H1 (cell line): ENCODE data around the gene RIMS1. TPM values are rescaled to one million over a fixed set of nuclear protein-coding genes. Genes with fewer than 3 reads are reported as not detected.

Source experiments
- CTCF ChIA-PET: fragments of 300-600 bp; sonication (Branson Sonifier 250); formaldehyde crosslinking; loops from one replicate; lab custom pipeline; 2021; ENCODE audit not compliant: partially characterized antibody; lab: Charles Lee
- POLR2A ChIA-PET: fragments of 300-600 bp; sonication (Branson Sonifier 250); formaldehyde crosslinking; loops from one replicate; lab custom pipeline; 2021; ENCODE audit warnings: inconsistent platforms; ENCODE audit not compliant: partially characterized antibody; lab: Charles Lee
- DNase-seq, 2 experiments: peaks; one replicate each; pipeline versions ENCODE4 v3.0.0 to v3.0.0-alpha.2; 2010 to 2022; ENCODE audit warnings: low spot score in 2 of 2, low read depth in 1 of 2, mixed read lengths in 1 of 2
- FAIRE-seq: peaks from 2 replicates; lab custom pipeline; 2011; peaks lifted over from hg19 to GRCh38; lab: Jason Lieb, UNC
- H2AFZ ChIP-seq: 2 replicates; pipeline ENCODE4 v1.8.1; 2012; ENCODE audit warnings: low read length, inconsistent platforms
- H2AK5ac ChIP-seq: 2 replicates; pipeline ENCODE4 v1.6.1; 2013; ENCODE audit warnings: low read depth, low read length
- H2BK120ac ChIP-seq: replicated peaks from 2 replicates; pipeline ENCODE3; 2013; ENCODE audit warnings: low read depth, low read length, inconsistent platforms
- H2BK12ac ChIP-seq: 2 replicates; pipeline ENCODE4 v1.6.1; 2013; ENCODE audit warnings: low read depth, low read length
- H2BK15ac ChIP-seq: 2 replicates; pipeline ENCODE4 v1.6.1; 2013; ENCODE audit warnings: low read length
- H2BK20ac ChIP-seq: 2 replicates; pipeline ENCODE4 v1.6.1; 2013; ENCODE audit warnings: low read length
- H2BK5ac ChIP-seq: 2 replicates; pipeline ENCODE4 v1.6.1; 2013; ENCODE audit warnings: low read depth, low read length
- H3K14ac ChIP-seq: 2 replicates; pipeline ENCODE4 v1.6.1; 2013; ENCODE audit warnings: inconsistent platforms; ENCODE audit not compliant: insufficient read length
- H3K18ac ChIP-seq: 2 replicates; pipeline ENCODE4 v1.6.1; 2013; ENCODE audit warnings: low read length; ENCODE audit errors: extremely low read depth
- H3K23ac ChIP-seq: 2 replicates; pipeline ENCODE4 v1.6.1; 2013; ENCODE audit warnings: inconsistent platforms; ENCODE audit not compliant: insufficient read length
- H3K23me2 ChIP-seq: 2 replicates; pipeline ENCODE4 v1.6.1; 2013; ENCODE audit warnings: low read depth, low read length
- H3K27ac ChIP-seq: 2 replicates; pipeline ENCODE4 v1.6.1; 2011; ENCODE audit warnings: low read depth, low read length, inconsistent platforms
- H3K27me3 ChIP-seq, 4 experiments: replicated peaks in 1 of 4; 1 replicate in 1 of 4; 2 replicates in 3 of 4; pipeline versions ENCODE4 v1.6.1 to v1.8.1; 2011 to 2013; ENCODE audit warnings: low read length in 3 of 4, mild to moderate bottlenecking in 3 of 4, inconsistent platforms in 2 of 4, mixed read lengths in 2 of 4, moderate library complexity in 1 of 4; ENCODE audit not compliant: control insufficient read depth in 3 of 4, insufficient read depth in 3 of 4; ENCODE audit errors: extremely low read depth in 1 of 4
- H3K36me3 ChIP-seq, 4 experiments: 2 replicates each; pipeline versions ENCODE4 v1.6.1 to v1.8.1; 2011 to 2013; ENCODE audit warnings: mild to moderate bottlenecking in 4 of 4, low read length in 3 of 4, moderate library complexity in 2 of 4, control low read depth in 1 of 4, inconsistent platforms in 1 of 4; ENCODE audit not compliant: insufficient read depth in 4 of 4, control insufficient read depth in 2 of 4
- H3K4ac ChIP-seq: replicated peaks from 2 replicates; pipeline ENCODE3; 2013; ENCODE audit warnings: low read length, low read depth, mixed read lengths, inconsistent platforms; ENCODE audit not compliant: insufficient read length
- H3K4me1 ChIP-seq, 4 experiments: replicated peaks in 1 of 4; 1 replicate in 1 of 4; 2 replicates in 3 of 4; pipeline versions ENCODE4 v1.6.1 to v1.8.1; 2011 to 2013; ENCODE audit warnings: low read length in 3 of 4, inconsistent platforms in 2 of 4, mixed read lengths in 1 of 4; ENCODE audit not compliant: insufficient read depth in 4 of 4, control insufficient read depth in 3 of 4
- H3K4me2 ChIP-seq, 2 experiments: 2 replicates each; pipeline versions ENCODE4 v1.6.1 to v1.8.1; 2011 to 2013; ENCODE audit warnings: low read depth in 2 of 2, low read length in 2 of 2, control low read depth in 1 of 2, inconsistent platforms in 1 of 2, mild to moderate bottlenecking in 1 of 2; ENCODE audit not compliant: insufficient read depth in 1 of 2
- H3K4me3 ChIP-seq, 4 experiments: fragments of 200-600, 300-600 bp in 1 of 4; sonication (generic), shearing (Covaris generic), sonication (Bioruptor Twin) in 1 of 4; 2 replicates each; pipeline versions ENCODE4 v1.5.1 to v1.8.1; 2011 to 2016; ENCODE audit warnings: low read length in 4 of 4, low read depth in 3 of 4, control low read depth in 2 of 4, inconsistent platforms in 2 of 4, mild to moderate bottlenecking in 2 of 4, mixed read lengths in 1 of 4, moderate library complexity in 1 of 4; ENCODE audit not compliant: insufficient read depth in 2 of 4; ENCODE audit errors: extremely low read depth in 1 of 4
- H3K56ac ChIP-seq: replicated peaks from 2 replicates; pipeline ENCODE3; 2013; ENCODE audit warnings: low read depth, mild to moderate bottlenecking, mixed read lengths, low read length, inconsistent platforms; ENCODE audit not compliant: insufficient read length
- H3K79me1 ChIP-seq: 2 replicates; pipeline ENCODE4 v1.6.1; 2013; ENCODE audit warnings: low read depth, low read length, control low read depth
- H3K79me2 ChIP-seq, 2 experiments: 2 replicates each; pipeline versions ENCODE4 v1.6.1 to v1.8.1; 2012 to 2013; ENCODE audit warnings: low read length in 2 of 2, mild to moderate bottlenecking in 2 of 2, inconsistent platforms in 1 of 2; ENCODE audit not compliant: insufficient read depth in 2 of 2, control insufficient read depth in 1 of 2
- H3K9ac ChIP-seq, 4 experiments: replicated peaks in 1 of 4; 1 replicate in 1 of 4; 2 replicates in 3 of 4; pipeline versions ENCODE4 v1.6.1 to v1.8.1; 2011 to 2013; ENCODE audit warnings: low read depth in 3 of 4, low read length in 3 of 4, control low read depth in 2 of 4, mild to moderate bottlenecking in 2 of 4, moderate library complexity in 2 of 4, inconsistent platforms in 1 of 4; ENCODE audit errors: extremely low read depth in 1 of 4
- H3K9me3 ChIP-seq, 2 experiments: 2 replicates each; pipeline versions ENCODE4 v1.6.1 to v1.8.1; 2012 to 2013; ENCODE audit warnings: mild to moderate bottlenecking in 2 of 2, moderate library complexity in 2 of 2, control low read depth in 1 of 2, inconsistent platforms in 1 of 2, low read depth in 1 of 2, low read length in 1 of 2, mixed read lengths in 1 of 2; ENCODE audit not compliant: insufficient read depth in 2 of 2
- H4K20me1 ChIP-seq, 2 experiments: replicated peaks in 1 of 2; 2 replicates each; pipeline versions ENCODE3 to v1.8.1; 2011 to 2013; ENCODE audit warnings: inconsistent platforms in 2 of 2, low read length in 2 of 2, mild to moderate bottlenecking in 1 of 2; ENCODE audit not compliant: insufficient read depth in 2 of 2, control insufficient read depth in 1 of 2
- H4K5ac ChIP-seq: 2 replicates; pipeline ENCODE4 v1.6.1; 2013; ENCODE audit warnings: low read length, low read depth, mixed read lengths, inconsistent platforms; ENCODE audit not compliant: insufficient read length
- H4K8ac ChIP-seq: 2 replicates; pipeline ENCODE4 v1.8.0; 2013; ENCODE audit warnings: mild to moderate bottlenecking, moderate library complexity, low read length, inconsistent platforms; ENCODE audit not compliant: insufficient read depth; ENCODE audit errors: extremely low read depth
- H4K91ac ChIP-seq: replicated peaks from 2 replicates; pipeline ENCODE3; 2013; ENCODE audit warnings: low read length, mixed read lengths, inconsistent platforms; ENCODE audit not compliant: insufficient read length
- BACH1 ChIP-seq: IDR thresholded peaks from 2 replicates; pipeline ENCODE4 v1.6.1; 2012; ENCODE audit warnings: low read length, improper control_type of control experiment
- CEBPB ChIP-seq: IDR thresholded peaks from 2 replicates; pipeline ENCODE4 v1.6.1; 2012; ENCODE audit warnings: low read depth, low read length
- GTF2F1 ChIP-seq: IDR thresholded peaks from 2 replicates; pipeline ENCODE4 v1.6.1; 2012; ENCODE audit warnings: low read depth, low read length, improper control_type of control experiment, borderline replicate concordance
- JUN ChIP-seq: IDR thresholded peaks from 2 replicates; pipeline ENCODE4 v1.6.1; 2011; ENCODE audit warnings: low read depth, mild to moderate bottlenecking, improper control_type of control experiment, low read length
- NANOG ChIP-seq: IDR thresholded peaks from 2 replicates; pipeline ENCODE4 v1.6.1; 2011; ENCODE audit warnings: low read length, low read depth, mild to moderate bottlenecking, inconsistent platforms; ENCODE audit not compliant: insufficient read depth, poor library complexity, severe bottlenecking
- PHF8 ChIP-seq: fragments of 200-600 bp; sonication (generic); conservative IDR thresholded peaks from 2 replicates; pipeline ENCODE4 v1.7.1; 2012; ENCODE audit warnings: low read depth, mild to moderate bottlenecking, inconsistent platforms, low read length, moderate library complexity
- SRF ChIP-seq: IDR thresholded peaks from 2 replicates; pipeline ENCODE4 v1.6.1; 2011; ENCODE audit warnings: mild to moderate bottlenecking, low read depth, low read length, moderate library complexity
- TCF12 ChIP-seq: IDR thresholded peaks from 2 replicates; pipeline ENCODE4 v1.6.1; 2011; ENCODE audit warnings: low read depth, mild to moderate bottlenecking, low read length
- TEAD4 ChIP-seq: IDR thresholded peaks from 2 replicates; pipeline ENCODE4 v1.6.1; 2012; ENCODE audit warnings: low read depth, low read length, inconsistent platforms, mixed read lengths
- WGBS, 2 experiments: shearing (Covaris generic) in 1 of 2; methylation state at CpG; one replicate each; pipeline versions ENCODE4 v1.1.6 to v1.1.7; 2013 to 2015; ENCODE audit warnings: low lambda C conversion rate in 2 of 2, mixed read lengths in 2 of 2, inconsistent platforms in 1 of 2, low coverage in 1 of 2, missing lambda C conversion rate in 1 of 2; ENCODE audit not compliant: insufficient replicate concordance in 2 of 2, insufficient coverage in 1 of 2, insufficient read length in 1 of 2; ENCODE audit errors: extremely low coverage in 1 of 2, missing lambda C conversion rate in 1 of 2; 5-methylcytosine and 5-hydroxymethylcytosine counted together
- polyA plus RNA-seq, 7 experiments: library from polyadenylated mRNA; depleted of rRNA in 3 of 7; stranded (reverse) in 5 of 7; unstranded in 2 of 7; fragments of >200 nt in 5 of 7; fragments of 200-250 nt in 2 of 7; gene quantifications; 1 replicate in 5 of 7; 2 replicates in 1 of 7; 4 replicates in 1 of 7; pipeline versions ENCODE4 v1.2.1 to v1.2.3, GENCODE V29; 2011 to 2013; ENCODE audit warnings: missing spikeins in 2 of 7, mixed read lengths in 2 of 7
- total RNA-seq: library from RNA; stranded (reverse); fragmentation: NEBNext Ultra II Directional; extraction: Animal tissue kit (Norgen Biotek cat#: 25700); gene quantifications from 2 replicates; pipeline ENCODE4 v1.2.1, GENCODE V29; 2021
- TF ChIP-seq, protein P1 (sequence below): IDR thresholded peaks from 2 replicates; pipeline ENCODE4 v1.6.1; 2012; ENCODE audit warnings: inconsistent platforms

The RIMS1 gene
- total and polyA plus RNA-seq, 2 of the 8 experiments (the other 6 are each of a cell fraction or from before 2014, with no cell fraction given) = 0.63 to 2.3 TPM

DNA sequence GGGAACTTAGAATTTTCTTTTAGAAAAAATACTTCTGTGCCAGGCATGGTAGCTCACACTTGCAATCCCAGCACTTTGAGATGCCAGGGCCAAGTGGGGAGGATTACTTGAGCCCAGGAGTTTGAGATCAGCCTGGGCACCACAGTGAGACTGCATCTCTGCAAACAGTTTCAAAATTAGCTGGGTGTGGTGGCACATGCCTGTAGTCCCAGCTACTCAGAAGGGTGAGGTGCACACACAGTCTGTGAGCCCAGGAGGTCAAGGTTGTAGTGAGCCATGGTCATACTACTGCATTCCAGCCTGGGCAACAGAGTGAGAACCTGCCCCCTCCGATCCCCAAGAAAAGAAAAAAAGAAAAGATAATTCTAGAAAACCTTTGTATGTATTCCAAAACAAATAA, 389.5 kb downstream of the RIMS1 start:
- Histone ChIP-seq H4K8ac (no peak overlapping the region), H3K14ac (no peak overlapping the region), H3K18ac (no peak overlapping the region), H3K9ac (no peak overlapping the region), H4K20me1 (no peaks in the 10 kb centered on the region), H3K56ac (no peak overlapping the region), H3K79me2 (no peaks in the 10 kb centered on the region), H4K5ac (no peak overlapping the region), H3K27me3 (no peaks in the 10 kb centered on the region), H2BK5ac (no peak overlapping the region), H3K4me1 (no peaks in the 10 kb centered on the region), H2AK5ac (no peak overlapping the region), H3K4ac (no peak overlapping the region), H3K4me2 (no peak overlapping the region), H4K91ac (no peak overlapping the region), H3K9me3 (no peaks in the 10 kb centered on the region), H3K4me3 (no peak overlapping the region), H2BK20ac (no peak overlapping the region), H2BK12ac (no peak overlapping the region), H3K36me3 (no peaks in the 10 kb centered on the region), H3K23ac (no peak overlapping the region), H2BK15ac (no peak overlapping the region), H3K27ac (no peak overlapping the region), H2BK120ac (no peak overlapping the region), H3K79me1 (no peaks in the 10 kb centered on the region), H3K23me2 (no peaks in the 10 kb centered on the region), H2AFZ (no peak overlapping the region)
- ChIA-PET POLR2A (no interaction called here), CTCF (interaction anchor here (1.5 kb wide), 1 partner anchor 61 kb away, joined by 3 read pairs; no protein-coding TSS in a partner anchor)
- no peak for DNase-seq
- WGBS, 2 experiments = 100% methylated on average over 1 of the region's 1 CpG; no CpG with 5 or more reads in 1 of the 2 experiments
- no peak for FAIRE-seq
- no peak for TF ChIP-seq JUN
- TF ChIP-seq TCF12 = no peak
- TF ChIP-seq NANOG = no peak
- no peak for TF ChIP-seq SRF
- TF ChIP-seq, protein P1, sequence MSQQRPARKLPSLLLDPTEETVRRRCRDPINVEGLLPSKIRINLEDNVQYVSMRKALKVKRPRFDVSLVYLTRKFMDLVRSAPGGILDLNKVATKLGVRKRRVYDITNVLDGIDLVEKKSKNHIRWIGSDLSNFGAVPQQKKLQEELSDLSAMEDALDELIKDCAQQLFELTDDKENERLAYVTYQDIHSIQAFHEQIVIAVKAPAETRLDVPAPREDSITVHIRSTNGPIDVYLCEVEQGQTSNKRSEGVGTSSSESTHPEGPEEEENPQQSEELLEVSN = no peak
- TF ChIP-seq BACH1 = no peak
- no peak for TF ChIP-seq GTF2F1
- TF ChIP-seq TEAD4 = no peak
- no peak for TF ChIP-seq CEBPB
- no peak for TF ChIP-seq PHF8
